GM12874 (cell line): ENCODE results near the gene TATDN2.

Experiments used
- TF ChIP-seq, protein P1 (sequence below): IDR thresholded peaks from 2 replicates; pipeline ENCODE4 v1.5.1; 2011; ENCODE audit warnings: low read depth, mild to moderate bottlenecking, control low read depth, low read length, moderate library complexity; ENCODE audit not compliant: insufficient read depth

Gene TATDN2

DNA sequence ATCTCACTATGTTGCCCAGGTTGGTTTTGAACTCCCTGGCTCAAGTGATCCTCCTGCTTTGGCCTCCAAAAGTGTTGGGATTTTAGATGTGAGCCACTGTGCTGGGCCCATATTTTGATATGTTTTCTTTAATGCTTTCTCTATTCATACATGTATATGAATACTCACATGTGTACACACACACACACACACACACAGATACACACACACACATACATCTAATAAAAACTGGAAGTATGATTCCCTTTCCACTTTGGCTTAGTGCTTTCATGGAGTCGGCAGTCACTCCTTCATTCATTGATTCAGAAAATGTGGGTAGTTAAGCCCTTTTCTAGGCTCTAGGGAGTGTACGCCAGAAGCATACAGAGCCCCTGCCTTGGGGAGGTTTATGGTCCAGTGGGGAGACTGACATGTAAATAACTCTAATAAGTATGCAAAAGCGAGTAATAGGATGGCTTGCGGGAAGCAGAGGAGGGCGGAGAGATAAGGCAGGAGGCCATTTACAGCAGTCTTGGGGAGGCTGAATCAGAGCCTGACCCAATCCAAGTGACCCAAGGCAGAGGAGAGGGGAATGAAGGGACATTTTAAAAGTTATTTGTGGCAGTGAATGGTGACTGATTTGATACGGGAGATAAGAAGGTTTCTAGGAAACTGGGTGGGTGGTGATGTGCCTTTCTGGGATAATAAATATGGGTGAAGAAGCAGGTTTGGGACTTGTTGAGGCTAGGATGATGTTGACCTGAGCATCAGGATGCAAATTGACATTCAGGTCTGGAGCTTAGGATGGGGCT, 32.5 kb upstream of the TATDN2 start:
- TF ChIP-seq, protein P1, sequence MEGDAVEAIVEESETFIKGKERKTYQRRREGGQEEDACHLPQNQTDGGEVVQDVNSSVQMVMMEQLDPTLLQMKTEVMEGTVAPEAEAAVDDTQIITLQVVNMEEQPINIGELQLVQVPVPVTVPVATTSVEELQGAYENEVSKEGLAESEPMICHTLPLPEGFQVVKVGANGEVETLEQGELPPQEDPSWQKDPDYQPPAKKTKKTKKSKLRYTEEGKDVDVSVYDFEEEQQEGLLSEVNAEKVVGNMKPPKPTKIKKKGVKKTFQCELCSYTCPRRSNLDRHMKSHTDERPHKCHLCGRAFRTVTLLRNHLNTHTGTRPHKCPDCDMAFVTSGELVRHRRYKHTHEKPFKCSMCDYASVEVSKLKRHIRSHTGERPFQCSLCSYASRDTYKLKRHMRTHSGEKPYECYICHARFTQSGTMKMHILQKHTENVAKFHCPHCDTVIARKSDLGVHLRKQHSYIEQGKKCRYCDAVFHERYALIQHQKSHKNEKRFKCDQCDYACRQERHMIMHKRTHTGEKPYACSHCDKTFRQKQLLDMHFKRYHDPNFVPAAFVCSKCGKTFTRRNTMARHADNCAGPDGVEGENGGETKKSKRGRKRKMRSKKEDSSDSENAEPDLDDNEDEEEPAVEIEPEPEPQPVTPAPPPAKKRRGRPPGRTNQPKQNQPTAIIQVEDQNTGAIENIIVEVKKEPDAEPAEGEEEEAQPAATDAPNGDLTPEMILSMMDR: no peak

DNA sequence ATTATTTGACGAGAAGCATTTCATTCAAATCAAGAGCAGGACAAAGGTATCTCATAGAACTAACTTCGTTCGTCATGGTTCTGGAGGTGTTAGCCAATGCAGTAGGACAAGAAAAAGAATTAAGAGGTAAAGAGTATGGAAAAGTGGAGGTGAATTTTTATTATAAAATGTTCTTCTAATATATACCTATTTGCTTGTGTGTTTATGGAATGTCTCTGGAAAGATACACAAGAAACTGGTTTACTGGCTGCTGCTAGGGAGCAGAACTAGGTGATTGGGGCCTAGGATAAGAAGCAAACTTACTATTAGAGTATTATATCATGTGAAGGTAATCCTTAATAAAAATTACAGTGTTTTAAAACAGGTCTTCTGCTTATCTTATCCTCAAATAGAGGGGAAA, 30.9 kb upstream of the TATDN2 start:
- TF ChIP-seq, protein P1: no peak

DNA sequence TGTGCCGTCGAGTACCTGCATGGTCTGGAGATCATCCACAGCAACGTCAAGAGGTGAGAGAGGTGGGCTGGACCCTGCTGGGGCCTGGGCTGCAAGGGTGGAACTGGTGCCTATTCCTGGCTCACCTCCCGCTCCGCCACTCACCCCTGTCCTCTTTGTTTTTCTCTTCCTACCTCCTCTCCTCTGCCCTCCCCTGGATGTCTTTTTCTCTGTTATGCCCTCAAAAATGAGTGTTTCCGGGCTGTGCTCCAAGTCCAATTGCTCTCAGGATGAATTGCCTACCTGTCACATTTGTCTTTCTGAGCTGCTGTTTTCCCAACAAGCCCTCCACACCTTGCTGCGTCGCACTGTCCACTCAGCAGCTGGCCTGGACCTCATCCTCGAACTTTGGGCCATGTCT, 28.5 kb upstream of the TATDN2 start:
- TF ChIP-seq, protein P1: no peak

DNA sequence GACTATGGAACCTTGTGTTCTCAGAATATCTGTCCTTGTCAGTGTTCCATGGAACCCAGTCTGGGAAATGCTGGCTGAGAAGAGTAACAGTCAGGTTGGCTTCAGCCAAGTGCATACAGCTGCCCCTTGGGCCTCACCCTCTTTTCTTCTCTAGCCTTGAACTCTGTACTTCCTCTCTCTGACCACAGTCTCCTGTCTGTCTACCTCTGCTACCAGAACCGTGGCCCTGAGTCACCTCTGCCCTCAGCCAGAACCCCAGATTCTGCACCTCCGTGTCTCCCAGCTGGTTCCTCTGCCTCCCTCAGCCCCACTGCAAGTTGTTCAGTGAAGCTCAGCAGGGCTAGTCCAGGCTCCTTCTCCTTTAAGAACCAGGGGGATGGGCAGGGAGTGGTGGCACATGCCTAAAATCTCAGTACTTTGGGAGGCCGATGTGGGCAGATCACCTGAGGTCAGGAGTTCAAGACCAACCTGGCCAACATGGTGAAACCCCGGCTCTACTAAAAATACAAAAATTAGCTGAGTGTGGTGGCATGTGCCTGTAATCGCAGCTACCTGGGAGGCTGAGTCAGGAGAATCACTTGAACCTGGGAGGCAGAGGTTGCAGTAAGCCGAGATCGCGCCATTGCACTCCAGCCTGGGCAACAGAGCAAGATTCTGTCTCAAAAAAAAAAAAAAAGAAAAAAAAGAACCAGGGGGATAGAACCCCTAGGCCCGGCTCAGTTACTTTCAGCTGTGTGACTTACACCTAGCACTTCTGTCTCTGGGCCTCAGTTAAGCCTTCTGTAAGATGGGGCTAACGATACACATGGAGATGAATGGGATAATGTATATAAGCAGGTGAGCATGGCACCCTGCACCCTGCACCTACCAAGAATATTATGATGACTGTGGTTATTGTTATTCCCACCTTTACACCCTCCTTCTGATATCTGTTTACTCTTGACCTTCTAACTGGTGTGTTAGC, 24.3 kb upstream of the TATDN2 start:
- TF ChIP-seq, protein P1: no peak

DNA sequence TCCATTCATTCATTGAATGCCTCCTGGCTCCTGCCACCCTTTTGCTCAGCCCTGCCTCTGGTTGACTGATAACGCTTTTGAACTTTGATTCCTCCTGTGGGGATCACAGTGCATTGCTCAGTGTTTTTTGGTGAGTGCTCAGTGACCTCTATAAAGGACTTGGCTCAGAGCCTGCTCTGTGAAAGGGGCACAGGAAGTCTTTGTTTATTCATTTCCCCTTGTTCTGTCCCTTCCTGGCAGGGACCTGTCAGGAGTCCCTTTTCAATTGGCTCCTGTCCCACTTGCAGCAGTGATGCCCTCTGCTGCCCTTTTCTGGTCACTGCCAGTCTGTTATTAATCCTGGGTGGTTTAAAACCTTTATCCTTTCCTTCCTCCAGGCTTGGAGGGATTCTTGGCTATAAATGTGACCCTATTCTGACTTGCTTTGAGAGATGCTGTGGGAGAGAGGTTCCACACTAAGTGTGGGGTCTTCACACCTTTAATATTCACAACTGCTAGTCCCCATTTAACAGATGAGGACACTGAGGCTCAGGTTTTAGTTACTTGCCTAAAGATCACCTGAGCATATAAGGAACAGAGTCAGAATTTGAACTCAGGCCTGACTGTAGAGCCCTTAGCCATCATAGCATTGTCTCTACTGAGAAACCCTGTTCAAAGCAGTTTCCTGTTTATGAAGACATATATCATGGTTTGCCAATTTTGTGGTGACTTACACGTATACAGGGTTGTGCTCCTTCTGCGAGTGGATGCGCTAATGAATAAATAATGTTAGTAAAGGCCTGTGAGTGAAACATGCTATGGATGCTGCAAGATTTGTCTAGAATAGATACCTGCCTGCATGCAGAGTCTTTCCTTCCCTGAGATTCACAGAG, 23.2 kb upstream of the TATDN2 start:
- TF ChIP-seq, protein P1: peak; percentile 70

DNA sequence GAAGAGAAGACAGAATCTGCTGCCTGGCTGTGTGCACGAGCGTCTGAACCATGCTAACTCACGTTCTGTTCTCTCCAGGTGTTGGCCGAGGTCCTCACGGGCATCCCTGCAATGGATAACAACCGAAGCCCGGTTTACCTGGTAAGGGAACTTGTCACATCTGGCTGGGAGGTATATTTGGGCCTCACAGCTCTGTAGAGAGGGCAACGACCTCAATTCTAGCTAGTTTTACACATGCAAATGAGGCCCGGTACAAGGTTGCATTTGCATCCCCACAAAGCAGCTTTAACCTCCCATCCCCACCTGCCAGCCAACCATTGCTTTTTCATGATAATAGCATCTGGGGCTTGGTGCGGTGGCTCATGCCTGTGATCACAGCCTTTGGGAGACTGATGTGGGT, 22.0 kb upstream of the TATDN2 start:
- TF ChIP-seq, protein P1: no peak
